GM18511 (cell line): ENCODE results near the gene SENP3.

Experiments
- ATAC-seq: cut with Tn5 transposase; IDR thresholded peaks from one replicate; pipeline ENCODE4 v1.9.1; 2021; ENCODE audit warnings: mild to moderate bottlenecking, moderate library complexity; ENCODE audit not compliant: unreplicated experiment

The SENP3 gene

GRCh38 chr17:7561589-7562207 lies at the start of gene SENP3:
Gene SENP3, plus strand, starts transcription at chr17:7561919. Its CDS starts 1,158 bp downstream, at chr17:7563077.
- ATAC-seq = peak; percentile 65

GRCh38 chr17:7512105-7512504 lies 49.6 kb upstream of the SENP3 start:
- no peak for ATAC-seq

- ATAC-seq = no peak
Observed at GRCh38 chr17:7512824-7513540, 48.7 kb upstream of the SENP3 start.

- no peak for ATAC-seq
Observed at GRCh38 chr17:7513850-7514419, 47.8 kb upstream of the SENP3 start.

GRCh38 chr17:7515911-7516610 lies 45.7 kb upstream of the SENP3 start:
- no peak for ATAC-seq

GRCh38 chr17:7523033-7523432 lies 38.7 kb upstream of the SENP3 start:
- ATAC-seq = no peak

- no peak for ATAC-seq
Observed at GRCh38 chr17:7528842-7529241, 32.9 kb upstream of the SENP3 start.

- no peak for ATAC-seq
Observed at GRCh38 chr17:7530023-7530900, 31.5 kb upstream of the SENP3 start.

- no peak for ATAC-seq
Observed at GRCh38 chr17:7538050-7538449, 23.7 kb upstream of the SENP3 start.

- ATAC-seq = no peak
Observed at GRCh38 chr17:7538891-7539545, 22.7 kb upstream of the SENP3 start.

GRCh38 chr17:7541074-7541621 lies 20.6 kb upstream of the SENP3 start:
- no peak for ATAC-seq

- ATAC-seq = no peak
Observed at GRCh38 chr17:7544911-7545310, 16.8 kb upstream of the SENP3 start.

- ATAC-seq = no peak
Observed at GRCh38 chr17:7548585-7549400, 12.9 kb upstream of the SENP3 start, which contains the start of gene TNFSF12. Gene TNFSF12, plus strand, starts transcription at chr17:7549058. Its CDS starts 96 bp downstream, at chr17:7549154.

- ATAC-seq = no peak
Observed at GRCh38 chr17:7549401-7550055, 12.2 kb upstream of the SENP3 start.

GRCh38 chr17:7550344-7550743 lies 11.4 kb upstream of the SENP3 start:
- ATAC-seq = no peak

GRCh38 chr17:7551396-7551795 lies 10.3 kb upstream of the SENP3 start:
- ATAC-seq = no peak

- ATAC-seq = peak; percentile 70
Observed at GRCh38 chr17:7552621-7553051, 9.1 kb upstream of the SENP3 start.

GRCh38 chr17:7553356-7553755 lies 8.4 kb upstream of the SENP3 start:
- no peak for ATAC-seq
